ENCODE measurements around the gene TOR4A.

The TOR4A gene

GRCh38 chr9:137247135-137247915 is 30.2 kb upstream of the TOR4A start:
- H3K4me3 ChIP-seq (ENCODE audit: low read length) = no peak overlapping the region
- no CpG with 5 or more reads among the region's 20 CpGs for WGBS (ENCODE audit: insufficient coverage, insufficient read length)
- no peak overlapping the region for H3K27ac ChIP-seq (ENCODE audit: low read length)
- no peak for DNase-seq (ENCODE audit: low read depth, low spot score)
- no peaks in the 10 kb centered on the region for H3K27me3 ChIP-seq (ENCODE audit: control insufficient read depth, insufficient read depth, low read length)
- H3K9me3 ChIP-seq (ENCODE audit: control insufficient read depth, insufficient read depth, low read length) = no peaks in the 10 kb centered on the region
- peaks cover 10% of the 10 kb centered on the region for H3K4me1 ChIP-seq (ENCODE audit: control insufficient read depth, insufficient read depth, low read length)
- H3K36me3 ChIP-seq (ENCODE audit: control insufficient read depth, insufficient read depth, low read length) = peaks cover 15% of the 10 kb centered on the region

GRCh38 chr9:137247916-137248175 is 29.7 kb upstream of the TOR4A start:
- H3K9me3 ChIP-seq (ENCODE audit: control insufficient read depth, insufficient read depth, low read length) = no peaks in the 10 kb centered on the region
- H3K4me3 ChIP-seq (ENCODE audit: low read length) = no peak overlapping the region
- no peaks in the 10 kb centered on the region for H3K27me3 ChIP-seq (ENCODE audit: control insufficient read depth, insufficient read depth, low read length)
- H3K27ac ChIP-seq (ENCODE audit: low read length) = no peak overlapping the region
- DNase-seq (ENCODE audit: low read depth, low spot score) = no peak
- WGBS (ENCODE audit: insufficient coverage, insufficient read length) = no CpG with 5 or more reads among the region's 6 CpGs
- peaks cover 10% of the 10 kb centered on the region for H3K4me1 ChIP-seq (ENCODE audit: control insufficient read depth, insufficient read depth, low read length)
- peaks cover 10% of the 10 kb centered on the region for H3K36me3 ChIP-seq (ENCODE audit: control insufficient read depth, insufficient read depth, low read length)

DNA sequence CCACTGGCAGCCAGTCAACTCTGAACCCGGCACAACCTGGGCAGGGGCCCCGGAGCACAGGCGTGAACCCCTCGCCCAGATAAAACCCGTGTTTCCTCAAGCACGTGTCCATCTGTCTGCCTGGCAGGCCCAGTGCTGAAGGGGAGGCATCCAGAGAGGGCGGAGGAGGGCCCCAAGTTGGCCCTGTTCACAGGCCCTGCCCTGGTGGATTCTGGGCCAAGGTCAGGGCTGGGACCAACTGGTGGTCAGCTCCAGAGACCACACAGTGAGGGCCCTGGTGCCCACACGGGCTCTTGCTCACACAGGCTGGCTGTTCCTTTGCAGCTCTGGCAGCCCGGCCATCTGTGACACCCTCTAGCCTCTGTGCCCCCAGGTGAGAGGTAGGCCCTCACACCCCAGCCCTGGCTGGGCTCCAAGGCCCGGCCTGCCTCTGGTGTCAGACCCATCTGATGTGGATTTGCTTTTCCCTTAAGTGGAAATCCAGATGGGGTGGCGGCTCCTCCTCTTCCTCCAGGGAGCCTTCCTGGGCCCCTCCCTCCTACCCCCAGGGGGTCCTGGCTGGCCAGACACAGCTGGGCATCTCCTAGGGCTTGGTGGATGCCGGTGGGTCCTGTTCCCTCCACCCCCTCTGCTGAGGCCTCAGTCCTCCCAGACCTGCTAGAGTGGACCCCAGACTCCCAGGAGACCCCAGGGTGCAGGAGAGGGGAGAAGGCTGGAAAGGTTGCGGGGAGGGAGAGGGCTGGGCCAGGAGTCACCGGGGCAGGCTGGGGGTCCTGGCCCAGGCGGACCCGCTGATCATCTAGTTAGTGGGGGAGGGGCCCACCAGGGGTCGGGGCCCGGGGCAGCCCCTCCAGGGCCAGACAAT is 27.0 kb upstream of the TOR4A start:
- H3K4me1 ChIP-seq (ENCODE audit: control insufficient read depth, insufficient read depth, low read length) = peaks cover 7% of the 10 kb centered on the region
- no peak overlapping the region for H3K4me3 ChIP-seq (ENCODE audit: low read length)
- DNase-seq (ENCODE audit: low read depth, low spot score) = no peak
- H3K27me3 ChIP-seq (ENCODE audit: control insufficient read depth, insufficient read depth, low read length) = no peaks in the 10 kb centered on the region
- WGBS (ENCODE audit: insufficient coverage, insufficient read length) = no CpG with 5 or more reads among the region's 18 CpGs
- no peaks in the 10 kb centered on the region for H3K9me3 ChIP-seq (ENCODE audit: control insufficient read depth, insufficient read depth, low read length)
- no peak overlapping the region for H3K27ac ChIP-seq (ENCODE audit: low read length)
- no peaks in the 10 kb centered on the region; the same call in 1 of the 2 replicates for H3K36me3 ChIP-seq (ENCODE audit: control insufficient read depth, insufficient read depth, low read length)

GRCh38 chr9:137251194-137251461 is 26.4 kb upstream of the TOR4A start, which contains the start of gene STPG3:
TSS of gene STPG3 (plus strand) at chr9:137251286. CDS start at chr9:137251287, 1 bp downstream.
- H3K27ac ChIP-seq (ENCODE audit: low read length) = no peak within 1 kb of the TSS
- H3K4me1 ChIP-seq (ENCODE audit: control insufficient read depth, insufficient read depth, low read length) = peaks cover 7% of the 10 kb centered on the region
- no peak for DNase-seq (ENCODE audit: low read depth, low spot score)
- no peaks in the 10 kb centered on the region for H3K27me3 ChIP-seq (ENCODE audit: control insufficient read depth, insufficient read depth, low read length)
- H3K9me3 ChIP-seq (ENCODE audit: control insufficient read depth, insufficient read depth, low read length) = no peaks in the 10 kb centered on the region
- H3K4me3 ChIP-seq (ENCODE audit: low read length) = no peak within 1 kb of the TSS
- no CpG with 5 or more reads among the region's 4 CpGs for WGBS (ENCODE audit: insufficient coverage, insufficient read length)
- H3K36me3 ChIP-seq (ENCODE audit: control insufficient read depth, insufficient read depth, low read length) = no peaks in the 10 kb centered on the region; the same call in 1 of the 2 replicates

GRCh38 chr9:137251490-137252268 is 25.8 kb upstream of the TOR4A start:
- DNase-seq (ENCODE audit: low read depth, low spot score) = no peak
- H3K9me3 ChIP-seq (ENCODE audit: control insufficient read depth, insufficient read depth, low read length) = no peaks in the 10 kb centered on the region
- H3K4me3 ChIP-seq (ENCODE audit: low read length) = no peak overlapping the region
- H3K27me3 ChIP-seq (ENCODE audit: control insufficient read depth, insufficient read depth, low read length) = no peaks in the 10 kb centered on the region
- WGBS (ENCODE audit: insufficient coverage, insufficient read length) = no CpG with 5 or more reads among the region's 22 CpGs
- no peaks in the 10 kb centered on the region; the same call in 1 of the 2 replicates for H3K36me3 ChIP-seq (ENCODE audit: control insufficient read depth, insufficient read depth, low read length)
- peaks cover 7% of the 10 kb centered on the region for H3K4me1 ChIP-seq (ENCODE audit: control insufficient read depth, insufficient read depth, low read length)
- no peak overlapping the region for H3K27ac ChIP-seq (ENCODE audit: low read length)

GRCh38 chr9:137252555-137253506 is 24.7 kb upstream of the TOR4A start:
- no peak overlapping the region for H3K4me3 ChIP-seq (ENCODE audit: low read length)
- no peaks in the 10 kb centered on the region for H3K27me3 ChIP-seq (ENCODE audit: control insufficient read depth, insufficient read depth, low read length)
- no peak for DNase-seq (ENCODE audit: low read depth, low spot score)
- H3K9me3 ChIP-seq (ENCODE audit: control insufficient read depth, insufficient read depth, low read length) = no peaks in the 10 kb centered on the region
- H3K4me1 ChIP-seq (ENCODE audit: control insufficient read depth, insufficient read depth, low read length) = peaks cover 7% of the 10 kb centered on the region
- H3K27ac ChIP-seq (ENCODE audit: low read length) = no peak overlapping the region
- H3K36me3 ChIP-seq (ENCODE audit: control insufficient read depth, insufficient read depth, low read length) = peaks cover 3% of the 10 kb centered on the region
- no CpG with 5 or more reads among the region's 35 CpGs for WGBS (ENCODE audit: insufficient coverage, insufficient read length)

- no peak for DNase-seq (ENCODE audit: low read depth, low spot score)
- H3K9me3 ChIP-seq (ENCODE audit: control insufficient read depth, insufficient read depth, low read length) = no peaks in the 10 kb centered on the region
- WGBS (ENCODE audit: insufficient coverage, insufficient read length) = no CpG with 5 or more reads among the region's 21 CpGs
- peak overlapping the region; percentile 58; the same call in 1 of the 2 replicates for H3K4me3 ChIP-seq (ENCODE audit: low read length)
- H3K36me3 ChIP-seq (ENCODE audit: control insufficient read depth, insufficient read depth, low read length) = peaks cover 4% of the 10 kb centered on the region
- no peaks in the 10 kb centered on the region for H3K27me3 ChIP-seq (ENCODE audit: control insufficient read depth, insufficient read depth, low read length)
- H3K27ac ChIP-seq (ENCODE audit: low read length) = no peak overlapping the region
- H3K4me1 ChIP-seq (ENCODE audit: control insufficient read depth, insufficient read depth, low read length) = peaks cover 7% of the 10 kb centered on the region
Measured at GRCh38 chr9:137253717-137254623, 23.6 kb upstream of the TOR4A start.

DNA sequence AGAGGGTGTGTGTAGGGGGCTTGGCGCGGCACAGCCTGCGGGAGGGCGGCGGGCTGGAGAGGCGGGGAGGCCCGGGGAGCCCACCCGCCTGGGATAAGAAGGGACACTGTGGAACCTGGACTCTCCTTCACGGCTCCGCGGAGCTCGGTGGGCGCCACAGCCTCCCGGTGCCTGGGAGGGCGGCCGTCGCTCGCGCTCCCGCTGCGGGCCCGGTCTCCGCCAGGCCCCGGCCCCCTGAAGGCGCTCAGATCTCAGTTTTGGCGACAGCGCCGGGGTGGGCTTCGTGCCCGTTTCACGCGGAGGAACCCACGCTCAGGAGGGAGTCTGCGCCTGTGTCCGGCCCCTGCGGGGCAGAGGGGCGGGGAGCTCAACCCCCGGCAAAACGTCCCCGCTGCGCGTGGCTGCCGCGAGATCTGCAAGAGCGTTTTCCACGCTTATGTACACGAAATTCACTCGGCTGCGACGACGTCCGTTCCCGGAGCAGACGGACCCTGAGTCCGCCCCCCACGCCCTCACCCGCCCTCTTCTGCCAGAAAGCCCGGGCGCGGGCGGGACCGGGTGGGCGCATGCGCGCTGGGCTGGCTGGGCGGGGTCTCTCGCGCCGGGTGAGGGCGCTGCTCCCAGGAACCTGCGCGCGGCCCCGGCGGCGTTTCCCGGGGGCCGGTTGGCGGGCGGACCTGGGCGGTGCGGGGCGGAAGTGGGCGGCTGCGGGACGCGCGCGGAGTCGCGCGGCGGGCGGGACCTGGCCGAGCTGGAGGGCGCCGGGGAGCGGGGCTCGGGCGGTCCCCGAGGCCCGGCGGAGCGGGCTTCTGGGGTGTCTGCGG is 22.7 kb upstream of the TOR4A start, which contains the start of gene NELFB:
TSS of gene NELFB (plus strand) at position 704 of the 824 bp plus-strand sequence.
- Histone ChIP-seq H3K4me1 (ENCODE audit: control insufficient read depth, insufficient read depth, low read length) (peaks cover 7% of the 10 kb centered on the region), H3K36me3 (ENCODE audit: control insufficient read depth, insufficient read depth, low read length) (peaks cover 7% of the 10 kb centered on the region), H3K27ac (ENCODE audit: low read length) (no peak within 1 kb of the TSS), H3K27me3 (ENCODE audit: control insufficient read depth, insufficient read depth, low read length) (no peaks in the 10 kb centered on the region), H3K4me3 (ENCODE audit: low read length) (peak within 1 kb of the TSS; percentile 58), H3K9me3 (ENCODE audit: control insufficient read depth, insufficient read depth, low read length) (no peaks in the 10 kb centered on the region)
- whole genome bisulfite sequencing (ENCODE audit: insufficient coverage, insufficient read length) = no CpG with 5 or more reads among the region's 105 CpGs
- DNase-seq (ENCODE audit: low read depth, low spot score) = no peak
